GM10847 (cell line): ENCODE measurements around the gene NTM.

Experiments
- POLR2A ChIP-seq: IDR thresholded peaks from 2 replicates; pipeline ENCODE4 v1.6.1; 2011; ENCODE audit not compliant: insufficient read length; ENCODE audit errors: extremely low read depth

The NTM gene

DNA sequence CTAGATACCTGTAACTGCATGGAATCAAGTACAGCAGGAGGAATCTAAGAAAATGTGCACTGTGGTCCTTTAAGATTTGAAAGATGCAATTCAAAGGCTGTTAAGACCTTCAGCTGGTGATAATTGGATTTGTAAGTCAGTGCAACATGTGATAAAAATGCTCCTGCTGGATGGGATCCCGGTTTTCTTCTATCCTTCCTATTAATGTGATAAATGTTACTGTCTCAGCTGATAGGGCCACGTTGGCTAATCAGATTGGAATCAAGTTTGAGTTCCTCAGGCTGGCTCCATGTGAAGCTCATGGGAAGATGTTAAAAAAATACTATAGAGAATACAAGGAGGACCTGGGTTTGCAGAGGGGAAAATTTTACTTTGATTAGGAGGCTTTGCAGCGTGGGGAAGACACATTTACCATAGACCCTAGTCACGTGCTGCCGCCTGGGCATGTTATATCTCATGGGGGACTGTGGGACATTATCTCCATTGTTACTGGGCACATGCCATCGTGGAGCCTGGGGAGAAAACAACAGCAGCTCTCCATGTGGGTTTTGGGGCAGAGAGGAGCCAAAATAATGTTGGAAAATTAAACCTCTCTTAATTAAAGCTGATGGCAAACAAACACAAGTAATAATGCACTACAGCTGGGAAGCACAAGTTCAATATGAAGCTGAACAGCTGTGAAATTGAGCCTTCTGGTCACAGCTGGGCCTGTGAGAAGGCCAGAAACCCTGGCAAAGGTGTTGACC, 652.5 kb downstream of the NTM start:
- no peak for TF ChIP-seq POLR2A

- no peak for TF ChIP-seq POLR2A
Observed at GRCh38 chr11:132024587-132025295, 654.3 kb downstream of the NTM start.

GRCh38 chr11:132026746-132027145, 656.3 kb downstream of the NTM start:
- no peak for TF ChIP-seq POLR2A

DNA sequence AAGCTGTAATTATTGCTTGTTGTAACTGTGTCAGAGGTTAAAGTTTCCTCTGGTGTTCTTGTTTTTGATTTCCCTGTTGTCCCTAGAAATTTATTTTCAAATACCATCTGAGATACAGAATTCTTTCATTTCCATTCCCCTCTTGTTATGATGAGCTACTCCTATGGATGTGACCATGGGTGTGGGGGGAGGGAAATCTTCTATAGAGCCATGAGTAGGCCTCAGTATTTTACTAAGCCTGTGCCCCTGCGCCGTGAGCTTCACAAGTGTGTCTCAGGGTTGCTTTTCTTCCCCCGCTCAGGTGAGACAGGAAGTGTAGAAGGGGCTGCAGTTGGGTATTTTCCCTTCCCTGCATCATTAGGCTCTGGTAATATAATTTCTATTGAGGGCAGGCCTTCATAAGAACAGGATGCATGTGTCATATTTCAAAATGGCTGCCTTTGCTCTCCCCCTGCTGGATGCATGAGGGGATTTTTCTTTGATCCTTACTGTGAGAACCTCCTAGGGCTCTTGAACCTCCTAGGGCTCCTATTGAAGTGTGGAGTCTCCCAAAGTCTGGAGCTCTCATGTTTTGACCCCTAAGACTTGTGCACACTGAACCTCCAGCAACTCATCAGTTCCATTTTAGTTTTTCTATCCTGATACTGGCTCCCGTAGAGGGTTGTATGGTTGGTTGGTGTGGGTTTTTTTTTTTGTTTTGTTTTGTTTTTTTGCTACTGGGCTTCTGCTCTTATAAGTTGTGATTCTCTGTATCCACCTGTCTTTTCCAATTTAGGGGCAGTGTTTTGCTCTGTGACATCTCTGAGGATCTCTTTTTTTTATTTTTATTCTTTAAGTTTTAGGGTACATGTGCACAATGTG, 658.2 kb downstream of the NTM start:
- no peak for TF ChIP-seq POLR2A

- no peak for TF ChIP-seq POLR2A
Observed at GRCh38 chr11:132030896-132031295, 660.5 kb downstream of the NTM start.

DNA sequence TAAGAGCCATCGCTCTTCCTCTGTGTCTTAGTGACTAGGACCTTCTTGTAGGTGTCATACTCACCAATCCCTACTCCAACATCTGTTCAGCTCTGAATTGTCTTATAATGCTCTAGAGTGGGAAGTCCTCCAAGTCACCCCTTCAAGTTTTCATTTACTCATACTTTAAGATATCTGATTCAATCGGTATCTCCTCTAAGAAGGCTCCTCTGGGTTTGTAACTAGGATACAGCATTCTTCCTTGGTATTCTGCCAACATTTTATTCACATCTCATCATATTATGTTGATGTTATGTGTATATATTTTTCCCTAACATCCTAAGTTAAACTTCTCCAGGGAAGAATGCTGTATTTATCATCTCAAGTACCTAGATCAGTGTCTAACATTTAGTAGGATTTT, 662.1 kb downstream of the NTM start:
- no peak for TF ChIP-seq POLR2A

DNA sequence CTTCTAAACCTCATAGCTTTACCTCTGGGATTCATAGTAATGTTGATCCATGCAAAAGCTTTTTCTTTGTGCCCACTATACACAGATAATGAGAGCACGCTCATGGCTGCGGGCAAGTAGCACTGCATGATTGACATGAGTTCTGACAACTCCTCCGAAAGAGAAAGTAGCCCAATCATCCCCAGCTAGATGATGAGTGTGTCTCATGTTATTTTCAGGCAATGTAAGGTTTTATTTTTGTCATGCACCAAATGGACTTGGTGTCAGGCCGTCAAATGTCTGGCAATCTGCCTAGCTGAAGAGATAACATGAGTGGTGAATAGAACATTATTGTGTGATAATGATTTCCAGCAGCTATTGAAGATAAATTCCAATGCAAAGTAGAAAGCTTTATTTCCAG, 662.6 kb downstream of the NTM start:
- TF ChIP-seq POLR2A: no peak

DNA sequence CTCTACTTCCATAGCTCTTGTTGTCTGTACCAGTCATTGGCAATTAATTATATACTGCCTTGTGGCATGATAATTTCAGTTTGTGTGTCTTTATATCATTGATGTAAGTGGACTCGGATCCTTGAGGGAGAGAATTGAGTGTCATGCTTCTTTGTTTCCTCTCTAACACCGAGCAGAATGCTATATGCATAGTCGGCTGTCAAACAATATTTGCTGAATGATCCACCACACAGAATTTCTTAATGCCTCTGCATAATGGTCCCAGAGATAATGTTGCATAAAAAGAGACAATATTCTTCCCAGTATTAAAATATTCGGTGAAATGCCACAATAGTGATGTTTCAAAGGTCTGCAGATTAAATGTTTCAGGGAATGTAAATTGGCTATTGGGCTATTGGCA, 664.8 kb downstream of the NTM start:
- no peak for TF ChIP-seq POLR2A

- TF ChIP-seq POLR2A: no peak
Observed at GRCh38 chr11:132035766-132036165, 665.4 kb downstream of the NTM start.

GRCh38 chr11:132036220-132036619, 665.8 kb downstream of the NTM start:
- no peak for TF ChIP-seq POLR2A

GRCh38 chr11:132036746-132037466, 666.5 kb downstream of the NTM start:
- TF ChIP-seq POLR2A: no peak

DNA sequence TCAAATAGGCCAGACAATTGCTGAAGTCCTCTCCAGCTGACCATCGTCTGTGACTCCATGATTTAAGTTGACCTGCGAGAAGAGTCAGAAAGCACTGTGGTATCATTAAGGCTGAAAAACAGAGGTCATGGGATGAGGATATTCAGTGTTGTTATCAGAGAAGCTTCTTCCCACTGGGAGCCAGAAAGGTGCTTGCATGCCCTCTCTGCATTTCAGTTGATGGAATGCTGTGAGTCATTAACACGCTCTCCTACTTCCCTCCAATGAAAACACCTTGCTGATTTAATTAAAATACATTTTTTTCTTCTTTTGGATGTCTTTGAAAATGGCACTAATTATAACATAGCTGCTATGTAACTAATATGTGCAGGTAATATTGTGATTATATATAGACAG, 667.0 kb downstream of the NTM start:
- no peak for TF ChIP-seq POLR2A

GRCh38 chr11:132037956-132038355, 667.5 kb downstream of the NTM start:
- TF ChIP-seq POLR2A: no peak

DNA sequence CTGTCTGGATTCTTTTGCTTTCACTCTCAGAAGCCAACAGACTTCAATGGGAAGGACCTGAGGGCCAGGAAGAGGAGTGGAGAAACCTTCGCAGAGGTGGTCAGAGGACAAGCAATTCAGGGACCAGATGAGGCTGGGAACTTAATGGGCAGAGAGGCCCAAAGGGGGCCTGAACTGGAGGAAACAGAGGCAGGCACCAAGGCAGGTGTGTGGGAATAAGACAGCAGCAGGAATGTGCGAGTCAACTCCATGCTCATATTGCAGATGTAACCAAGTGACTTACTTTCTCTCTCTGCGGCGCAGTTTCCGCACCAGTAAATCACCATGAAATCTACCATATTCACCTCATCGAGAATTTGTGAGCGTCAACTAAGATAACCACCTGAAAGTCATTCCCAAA, 669.1 kb downstream of the NTM start:
- no peak for TF ChIP-seq POLR2A

DNA sequence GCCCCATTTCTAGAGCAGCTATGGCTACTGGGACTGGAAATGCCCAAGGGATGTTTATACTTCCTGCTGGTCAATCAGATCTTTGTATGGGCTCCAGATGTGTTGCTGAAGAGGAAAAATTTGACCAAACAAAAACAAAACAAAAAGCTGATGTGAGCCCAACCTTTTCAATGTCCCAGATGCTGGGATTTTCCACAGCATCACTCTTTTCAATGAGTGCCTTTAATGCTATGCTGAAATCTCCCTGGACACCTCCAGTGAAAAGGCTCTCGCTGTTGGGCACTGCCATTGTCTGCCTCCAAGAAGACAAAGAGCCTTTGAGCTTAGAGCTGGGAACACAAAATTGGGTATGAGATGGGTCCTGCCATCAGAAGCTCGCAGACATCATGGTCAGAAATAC, 671.9 kb downstream of the NTM start:
- TF ChIP-seq POLR2A: no peak

DNA sequence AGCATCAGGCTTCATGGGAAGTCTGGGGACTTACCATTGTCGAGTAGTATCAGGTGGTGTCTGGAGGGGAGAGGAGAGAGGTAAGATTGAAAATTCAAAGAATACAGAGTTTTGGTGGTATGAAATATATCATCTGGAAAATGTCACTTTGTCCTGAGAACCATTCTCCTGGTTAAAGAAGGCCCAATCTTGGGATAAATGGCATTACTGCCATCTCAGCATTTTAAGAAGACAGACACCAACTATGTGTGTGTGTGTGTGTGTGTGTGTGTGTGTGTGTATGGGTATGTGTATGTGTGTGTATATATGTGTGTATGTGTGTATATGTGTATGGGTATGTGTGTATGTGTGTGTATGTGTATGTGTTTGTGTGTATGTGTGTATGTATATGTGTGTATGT, 673.3 kb downstream of the NTM start:
- no peak for TF ChIP-seq POLR2A

- no peak for TF ChIP-seq POLR2A
Observed at GRCh38 chr11:132045107-132045506, 674.7 kb downstream of the NTM start.
